Left ventricle myocardium inferior (tissue), 1 donor: Measurements from ENCODE around the gene ZNF385B. TPM values are rescaled to one million over a fixed set of nuclear protein-coding genes. Genes with fewer than 3 reads are reported as not detected.

ENCODE experiments used
- DNase-seq: peaks from one replicate; pipeline ENCODE4 v3.0.0-alpha.2; 2020
- H3K27ac ChIP-seq: fragments of 200-600 bp; replicated peaks from 2 replicates; pipeline ENCODE4 v1.8.0; 2021
- H3K27me3 ChIP-seq: fragments of 200-600 bp; 2 replicates; pipeline ENCODE4 v1.8.0; 2021; ENCODE audit warnings: low read depth
- H3K36me3 ChIP-seq: fragments of 200-600 bp; 2 replicates; pipeline ENCODE4 v1.8.0; 2021
- H3K4me1 ChIP-seq: fragments of 200-600 bp; 2 replicates; pipeline ENCODE4 v1.8.0; 2021
- H3K4me3 ChIP-seq: fragments of 200-600 bp; 2 replicates; pipeline ENCODE4 v1.8.0; 2021; ENCODE audit warnings: mild to moderate bottlenecking, moderate library complexity
- H3K9me3 ChIP-seq: fragments of 200-600 bp; replicated peaks from 2 replicates; pipeline ENCODE4 v1.8.0; 2021
- CTCF ChIP-seq: fragments of 200-600 bp; IDR thresholded peaks from 2 replicates; pipeline ENCODE4 v1.8.0; 2021; ENCODE audit warnings: antibody characterized with exemption, mild to moderate bottlenecking, borderline replicate concordance
- intact Hi-C: fragments of 100-400 bp; cut with micrococcal nuclease; formaldehyde crosslinking; loops from one replicate; pipeline ENCODE4 v1.11.0; 2022
- total RNA-seq: library from RNA; stranded (reverse); fragmentation: NEBNext Ultra II Directional; extraction: Animal tissue kit (Norgen Biotek cat#: 25700); gene quantifications from one replicate; pipeline ENCODE4 v1.2.1, GENCODE V29; 2021
- donor health status: DM: no; HTN: yes; CAD: no; lungs with severe emphysema.

ZNF385B gene
- total RNA-seq, 1 donor from 2014 or later, result 0.14 TPM

GRCh38 chr2:179745635-179746256, 115.7 kb downstream of the ZNF385B start:
- no peak for TF ChIP-seq CTCF
- H3K4me3 ChIP-seq, result no peak overlapping the region
- DNase-seq, result no peak
- no peaks in the 10 kb centered on the region for H3K9me3 ChIP-seq
- H3K4me1 ChIP-seq, result peaks cover 4% of the 10 kb centered on the region
- peaks cover 37% of the 10 kb centered on the region for H3K27me3 ChIP-seq
- H3K36me3 ChIP-seq, result no peaks in the 10 kb centered on the region
- H3K27ac ChIP-seq, result no peak overlapping the region
- intact Hi-C loops, result loop anchor here (10.0 kb wide), 1 partner anchor 321 kb away; no protein-coding TSS in a partner anchor

- intact Hi-C loops, result loop anchor here (10.0 kb wide), 1 partner anchor 320 kb away; no protein-coding TSS in a partner anchor
- H3K27me3 ChIP-seq, result peaks cover 37% of the 10 kb centered on the region
- no peak for TF ChIP-seq CTCF
- H3K9me3 ChIP-seq, result no peaks in the 10 kb centered on the region
- no peak overlapping the region for H3K27ac ChIP-seq
- no peaks in the 10 kb centered on the region for H3K36me3 ChIP-seq
- H3K4me3 ChIP-seq, result no peak overlapping the region
- DNase-seq, result no peak
- H3K4me1 ChIP-seq, result peaks cover 4% of the 10 kb centered on the region
Observed at GRCh38 chr2:179744401-179744800, 117.0 kb downstream of the ZNF385B start.

GRCh38 chr2:179741317-179741716, 120.1 kb downstream of the ZNF385B start:
- no peak overlapping the region for H3K27ac ChIP-seq
- H3K9me3 ChIP-seq, result no peaks in the 10 kb centered on the region
- peaks cover 4% of the 10 kb centered on the region for H3K4me1 ChIP-seq
- no peak for DNase-seq
- TF ChIP-seq CTCF, result no peak
- H3K36me3 ChIP-seq, result no peaks in the 10 kb centered on the region
- no peak overlapping the region for H3K4me3 ChIP-seq
- intact Hi-C loops, result loop anchor here (10.0 kb wide), 1 partner anchor 317 kb away; no protein-coding TSS in a partner anchor
- peaks cover 27% of the 10 kb centered on the region for H3K27me3 ChIP-seq

- no peak for DNase-seq
- intact Hi-C loops, result no loop called here
- no peak overlapping the region for H3K27ac ChIP-seq
- H3K27me3 ChIP-seq, result no peaks in the 10 kb centered on the region
- TF ChIP-seq CTCF, result no peak
- H3K36me3 ChIP-seq, result no peaks in the 10 kb centered on the region
- H3K9me3 ChIP-seq, result no peaks in the 10 kb centered on the region
- no peaks in the 10 kb centered on the region for H3K4me1 ChIP-seq
- H3K4me3 ChIP-seq, result no peak overlapping the region
Observed at GRCh38 chr2:179729966-179730365, 131.4 kb downstream of the ZNF385B start.

GRCh38 chr2:179726461-179727180, 134.8 kb downstream of the ZNF385B start:
- Histone ChIP-seq H3K36me3 (no peaks in the 10 kb centered on the region), H3K27ac (no peak overlapping the region), H3K27me3 (no peaks in the 10 kb centered on the region), H3K9me3 (no peaks in the 10 kb centered on the region), H3K4me1 (no peaks in the 10 kb centered on the region), H3K4me3 (no peak overlapping the region)
- DNase-seq, result no peak
- TF ChIP-seq CTCF, result no peak
- intact Hi-C loops, result no loop called here
